NCI-H510A (cell line): ENCODE data around the gene FRMPD1.
A peak's percentile ranks its signal among the peaks of the same experiment; 100 is the strongest.
"Not testable (repeated sequence)": the region's sequence is repeated elsewhere in the genome, so short reads cannot be mapped to it uniquely, and the experiment has no call there.

Source experiments
- DNase-seq: peaks from one replicate; lab custom pipeline; 2025; lab: John Stamatoyannopoulos, UW

Gene FRMPD1

GRCh38 chr9:37650873-37651768 is at the start of gene FRMPD1:
Gene FRMPD1 (plus strand): TSS chr9:37650954. CDS start chr9:37692642, 41,688 bp downstream.
- peak; percentile 62 for DNase-seq

GRCh38 chr9:37602061-37602460 is 48.7 kb upstream of the FRMPD1 start:
- not testable (repeated sequence) for DNase-seq

- DNase-seq = no peak
These were observed 47.9 kb upstream of the FRMPD1 start for GRCh38 chr9:37602817-37603216.

- DNase-seq = no peak
These were observed 46.5 kb upstream of the FRMPD1 start for GRCh38 chr9:37604296-37604695.

- DNase-seq = no peak
These were observed 42.5 kb upstream of the FRMPD1 start for GRCh38 chr9:37608250-37608649.

GRCh38 chr9:37609735-37610397 is 40.9 kb upstream of the FRMPD1 start:
- DNase-seq = no peak

- DNase-seq = no peak
These were observed 39.7 kb upstream of the FRMPD1 start for GRCh38 chr9:37611014-37611413.

GRCh38 chr9:37611961-37612360 is 38.8 kb upstream of the FRMPD1 start:
- no peak for DNase-seq

GRCh38 chr9:37617161-37617560 is 33.6 kb upstream of the FRMPD1 start:
- DNase-seq = no peak

GRCh38 chr9:37617832-37618231 is 32.9 kb upstream of the FRMPD1 start:
- no peak for DNase-seq

- no peak for DNase-seq
These were observed 31.9 kb upstream of the FRMPD1 start for GRCh38 chr9:37618817-37619216.

GRCh38 chr9:37619806-37620205 is 30.9 kb upstream of the FRMPD1 start:
- DNase-seq = no peak

- no peak for DNase-seq
These were observed 30.4 kb upstream of the FRMPD1 start for GRCh38 chr9:37620396-37620795.

- DNase-seq = no peak
These were observed 29.3 kb upstream of the FRMPD1 start for GRCh38 chr9:37621273-37622121.

GRCh38 chr9:37622462-37622861 is 28.3 kb upstream of the FRMPD1 start:
- no peak for DNase-seq

- no peak for DNase-seq
These were observed 27.5 kb upstream of the FRMPD1 start for GRCh38 chr9:37623267-37623666.

GRCh38 chr9:37624073-37624472 is 26.7 kb upstream of the FRMPD1 start:
- DNase-seq = no peak

- DNase-seq = no peak
These were observed 25.6 kb upstream of the FRMPD1 start for GRCh38 chr9:37625036-37625757.

GRCh38 chr9:37625758-37626147 is 25.0 kb upstream of the FRMPD1 start:
- no peak for DNase-seq

- DNase-seq = no peak
These were observed 24.0 kb upstream of the FRMPD1 start for GRCh38 chr9:37626708-37627292.

- no peak for DNase-seq
These were observed 18.3 kb upstream of the FRMPD1 start for GRCh38 chr9:37632479-37632878.
